OCI-M2 (cell line): ENCODE results near the gene ROBO2.

Experiments used
- DNase-seq: peaks from one replicate; lab custom pipeline; 2025; ENCODE audit not compliant: unreplicated experiment; lab: John Stamatoyannopoulos, UW

The ROBO2 gene

DNA sequence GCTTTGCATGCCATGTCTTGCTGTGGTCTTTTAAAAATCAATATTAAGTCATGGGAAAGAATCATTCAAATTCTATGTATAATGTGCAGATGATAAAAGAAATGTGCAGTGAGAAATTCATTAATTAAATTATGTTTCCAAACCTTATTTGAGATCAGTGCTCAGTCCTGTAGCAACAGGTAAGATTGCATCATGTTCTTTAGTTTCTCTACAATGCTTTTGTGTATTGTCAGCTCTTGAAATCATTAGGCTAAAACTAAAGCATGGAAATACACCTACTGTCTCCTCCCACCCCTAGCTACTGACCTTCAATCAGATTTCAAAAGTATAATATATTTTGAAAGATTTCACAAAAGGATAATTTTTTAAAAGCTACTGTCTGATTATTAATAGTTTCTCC, 612.7 kb downstream of the ROBO2 start:
- DNase-seq, result no peak

DNA sequence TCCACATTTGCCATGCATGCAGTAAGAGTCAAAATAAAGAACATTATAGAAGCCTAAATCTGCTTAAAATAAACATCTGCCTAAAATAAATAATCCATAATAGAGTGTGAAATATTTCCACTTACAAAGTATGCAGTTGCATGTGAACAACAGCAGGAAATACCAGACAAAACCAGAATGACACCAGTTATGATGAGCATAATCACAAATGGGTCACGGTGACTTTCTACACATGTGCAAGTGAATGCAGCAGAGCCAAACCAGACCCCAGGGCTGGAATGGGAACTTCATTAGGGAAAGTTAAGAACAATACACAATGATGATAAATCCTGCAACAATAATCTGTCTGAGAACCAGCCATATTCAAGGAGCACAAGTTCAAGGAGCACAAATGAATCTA, 615.5 kb downstream of the ROBO2 start:
- no peak for DNase-seq

DNA sequence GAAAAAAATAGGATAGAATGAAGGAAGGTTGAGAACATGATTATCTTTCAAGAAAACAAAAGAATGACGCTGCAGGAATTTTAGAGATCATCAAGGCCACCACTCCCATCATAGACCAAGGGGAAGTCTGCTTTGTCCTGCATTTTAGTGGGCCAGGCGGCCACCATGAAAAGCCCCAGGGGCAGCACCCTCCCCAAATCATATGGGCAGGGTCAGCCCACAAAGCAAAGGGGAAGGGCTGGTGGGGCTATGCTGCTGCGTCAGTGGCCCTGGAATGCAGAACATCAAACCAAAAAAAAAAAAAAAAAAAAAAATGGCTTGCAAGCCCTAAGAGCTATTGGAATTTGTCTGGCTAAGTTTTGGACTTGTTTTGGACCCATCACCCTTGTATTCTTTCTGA, 620.8 kb downstream of the ROBO2 start:
- DNase-seq, result no peak

DNA sequence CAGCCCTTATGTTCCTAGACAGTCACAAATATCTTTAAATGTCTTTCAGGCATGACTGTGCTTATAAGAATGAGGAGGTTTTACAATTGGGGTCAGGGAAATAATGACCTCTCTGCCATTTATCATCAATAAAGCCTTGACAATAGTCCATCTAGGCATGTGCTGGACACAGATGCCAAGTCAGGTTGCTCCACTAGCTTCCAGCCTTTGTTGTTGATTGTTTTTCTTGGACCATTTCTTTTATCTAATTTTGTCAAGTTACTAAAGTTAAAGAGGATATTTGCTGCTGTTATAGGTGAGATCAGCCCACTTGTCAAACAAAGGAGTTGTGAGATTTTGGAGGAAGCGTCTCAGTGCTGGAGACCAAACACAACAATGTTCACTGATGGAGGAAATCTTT, 628.0 kb downstream of the ROBO2 start:
- DNase-seq, result no peak

DNA sequence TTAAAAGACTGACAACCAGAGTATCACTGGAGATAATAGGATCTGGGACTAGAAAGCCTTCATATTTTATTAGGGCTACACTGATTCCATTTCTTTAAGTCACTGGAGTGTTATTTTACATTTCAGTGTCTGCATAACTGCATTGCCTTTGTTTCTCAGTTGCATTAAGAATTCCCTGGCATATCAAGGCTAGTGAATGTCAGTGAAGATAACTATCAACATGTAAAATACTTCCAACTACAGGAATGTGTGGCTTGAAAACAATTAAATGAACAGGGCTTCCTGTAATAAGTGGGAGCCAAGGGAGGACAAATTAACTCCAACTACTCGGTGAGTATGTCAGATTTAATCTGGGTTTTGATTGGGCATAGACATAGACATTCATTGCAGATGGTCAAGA, 628.5 kb downstream of the ROBO2 start:
- DNase-seq, result no peak

DNA sequence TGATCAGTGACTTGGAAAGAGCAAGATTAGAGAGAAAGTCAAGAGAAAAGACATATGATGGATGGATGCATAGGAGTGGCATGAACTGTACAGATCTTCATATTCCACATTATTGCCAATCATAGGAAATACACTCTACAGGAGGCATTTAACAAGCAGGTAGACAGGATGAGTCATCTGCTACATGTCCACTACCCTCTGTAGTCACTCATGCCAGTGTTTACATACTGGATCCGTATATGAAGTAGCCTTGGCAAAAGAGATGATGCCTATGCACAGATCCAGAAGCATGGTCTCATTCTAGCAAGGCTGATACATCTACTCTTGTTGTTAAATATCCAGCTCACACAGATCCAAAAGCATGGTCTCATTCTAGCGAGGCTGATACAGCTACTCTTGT, 632.1 kb downstream of the ROBO2 start:
- no peak for DNase-seq

DNA sequence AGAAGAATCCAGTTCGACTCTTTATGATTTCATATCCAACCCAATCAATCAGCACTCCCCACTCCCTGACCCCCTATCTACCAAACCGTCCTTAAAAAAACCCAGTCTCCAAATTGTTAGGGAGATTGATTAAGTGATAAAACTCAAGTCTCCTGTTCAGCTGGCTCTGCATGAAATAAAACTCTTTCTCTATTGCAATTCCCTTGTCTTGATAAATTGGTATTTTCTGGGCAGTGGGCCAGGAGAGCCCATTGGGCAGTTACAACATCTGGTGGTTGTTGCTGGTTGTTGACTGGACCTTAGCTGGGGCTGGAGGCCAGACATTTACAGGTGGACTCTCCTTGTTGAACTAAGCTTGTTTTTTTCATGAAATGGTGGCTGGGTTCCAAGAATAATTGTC, 642.3 kb downstream of the ROBO2 start:
- no peak for DNase-seq

DNA sequence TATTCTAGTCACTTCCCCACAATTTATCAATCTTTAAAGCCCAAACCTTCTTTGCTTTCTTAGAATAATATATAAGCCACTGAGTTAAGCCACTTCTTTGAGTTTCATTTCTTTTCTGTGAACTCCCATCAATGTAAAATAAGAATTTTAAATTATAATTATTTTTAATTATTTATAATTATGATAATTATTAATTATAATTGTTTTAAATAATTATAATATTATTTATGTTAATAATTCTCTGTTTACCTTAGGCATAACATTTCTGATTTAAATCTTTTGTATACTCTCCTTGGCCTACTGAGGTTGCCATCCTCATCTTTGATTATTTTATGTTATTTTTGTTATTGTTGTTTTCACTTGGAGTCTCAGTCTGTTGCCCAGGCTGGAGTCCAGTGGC, 644.2 kb downstream of the ROBO2 start:
- DNase-seq, result no peak

DNA sequence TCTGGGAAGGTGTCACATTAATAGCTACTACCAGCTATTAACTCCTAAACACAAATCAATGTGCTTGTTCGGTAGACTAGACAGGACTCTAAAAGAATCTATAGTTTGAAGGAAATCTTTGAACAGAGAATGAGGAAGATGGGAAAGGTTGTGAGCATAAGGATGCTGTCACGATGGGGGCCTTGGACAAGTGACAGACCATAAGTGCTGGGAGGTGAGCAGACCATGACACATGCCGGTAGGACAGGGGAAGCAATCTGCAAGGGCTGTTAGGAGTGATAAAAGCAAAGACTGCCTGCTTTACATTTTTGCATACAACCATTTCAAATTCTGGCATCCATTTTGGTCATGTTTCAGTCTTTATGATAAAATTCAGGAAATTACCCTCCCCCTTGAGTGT, 645.8 kb downstream of the ROBO2 start:
- no peak for DNase-seq

DNA sequence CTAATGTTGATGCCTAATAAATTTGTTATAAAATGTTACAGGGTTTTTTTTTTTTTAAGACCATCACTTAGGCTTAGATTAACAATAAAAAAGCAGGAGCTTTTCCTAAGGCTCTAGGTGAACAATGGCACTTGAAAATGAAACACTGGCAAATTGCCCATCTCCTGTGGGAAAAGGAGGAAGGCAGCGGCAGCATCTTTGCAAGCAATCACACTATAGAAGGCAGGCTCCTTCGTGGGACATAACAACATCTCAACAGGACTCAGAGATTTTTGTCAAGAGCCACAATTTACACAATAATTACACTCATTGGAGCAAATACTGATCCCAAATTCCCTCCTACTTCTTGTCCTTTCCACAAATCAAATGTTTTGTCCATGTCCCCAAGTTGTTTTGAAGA, 646.7 kb downstream of the ROBO2 start:
- DNase-seq, result no peak

DNA sequence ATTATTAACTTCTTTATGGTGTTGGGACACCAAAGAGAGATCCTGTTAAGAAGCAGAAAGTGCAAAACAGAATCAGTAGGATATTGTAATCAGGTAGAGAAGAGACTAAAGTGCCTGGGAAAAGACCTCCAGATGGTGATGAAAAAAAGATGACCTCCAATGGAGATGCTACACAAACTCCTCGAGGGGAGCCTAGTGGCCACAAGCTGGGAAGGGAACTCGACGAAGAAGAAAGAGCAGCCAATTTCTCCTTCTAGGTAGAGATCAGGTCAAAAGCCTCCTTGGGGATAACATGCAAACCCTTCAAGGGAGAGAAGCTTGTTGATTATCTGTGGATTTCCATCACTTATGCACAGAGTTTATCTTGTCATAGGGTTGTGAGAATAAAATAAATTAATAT, 647.6 kb downstream of the ROBO2 start:
- DNase-seq, result no peak

DNA sequence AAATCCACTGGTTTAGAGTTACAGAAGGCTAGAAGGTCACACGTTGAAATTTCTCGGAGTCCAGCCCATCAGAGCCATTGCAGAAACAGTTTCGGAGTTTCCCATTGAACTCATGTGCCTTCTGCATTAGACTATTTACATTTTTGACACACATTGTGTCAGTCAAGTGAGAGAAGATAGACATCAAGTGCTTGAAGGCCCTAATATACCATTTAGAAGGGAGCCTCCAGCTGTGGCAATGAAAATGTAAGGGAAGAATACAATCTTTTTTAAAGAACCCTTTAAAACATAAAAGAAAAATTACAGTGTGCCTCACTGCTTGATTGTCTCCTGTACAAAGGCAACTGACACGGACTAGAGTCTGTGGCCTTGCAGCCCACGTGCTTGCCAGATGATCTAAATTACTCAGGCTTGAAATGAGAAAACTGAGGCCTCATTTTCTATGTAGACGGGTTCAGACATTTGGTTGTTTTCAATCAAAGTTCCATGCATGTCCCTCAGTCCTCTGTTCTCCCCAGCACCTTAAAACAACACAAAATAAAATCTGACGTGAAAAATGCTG, 650.5 kb downstream of the ROBO2 start:
- DNase-seq, result no peak

DNA sequence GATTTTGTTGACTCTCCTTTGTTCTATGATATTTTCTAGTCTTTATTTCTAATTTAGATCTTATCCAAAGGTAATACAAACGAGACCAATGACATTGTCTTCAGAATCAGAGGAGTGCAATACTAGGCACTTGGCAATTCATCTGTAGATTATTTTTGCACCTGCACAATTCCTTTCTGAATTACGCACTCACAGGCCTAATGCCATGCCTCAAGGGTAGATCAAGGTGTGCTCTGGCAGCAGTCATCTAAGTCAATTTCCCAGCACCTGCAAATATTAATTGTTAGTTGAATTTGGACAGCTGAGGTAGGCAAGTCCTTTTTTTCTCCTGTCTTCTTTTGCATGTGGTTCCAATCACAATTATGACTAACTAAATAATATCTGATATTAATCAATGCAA, 653.2 kb downstream of the ROBO2 start:
- no peak for DNase-seq

DNA sequence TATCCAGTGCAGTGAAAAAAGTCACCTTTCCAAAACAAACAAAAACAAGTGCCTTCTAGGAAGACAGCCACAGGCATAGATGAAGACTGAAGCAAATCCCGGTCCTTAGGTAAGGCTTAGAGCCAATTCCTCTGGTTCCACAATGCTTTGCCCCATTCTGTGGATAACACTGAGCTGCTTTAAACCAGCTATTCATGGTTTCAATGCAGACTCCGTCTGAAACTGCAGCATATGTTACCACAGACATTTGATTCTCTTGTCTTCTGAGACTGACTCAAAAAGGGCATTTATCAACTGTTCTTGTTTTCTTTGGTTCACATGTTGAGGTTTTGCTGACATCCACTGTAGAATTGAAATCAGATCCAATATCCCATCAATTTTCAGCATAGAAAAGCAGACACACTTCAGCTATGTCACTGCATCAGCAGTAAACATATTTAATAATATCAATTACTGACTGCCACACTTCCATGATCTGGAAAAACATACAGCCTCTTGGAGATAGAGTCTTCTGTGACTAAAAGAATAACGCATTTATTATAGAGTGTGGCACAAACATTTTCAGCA, 659.3 kb downstream of the ROBO2 start:
- DNase-seq, result no peak
